Keratinocyte (primary cell): ENCODE measurements around the gene SLA2.

Experiments used
- CTCF ChIP-seq, 3 experiments: IDR thresholded peaks in 1 of 3; conservative IDR thresholded peaks in 1 of 3; optimal IDR thresholded peaks in 1 of 3; 2 replicates in 2 of 3; 3 replicates in 1 of 3; pipeline versions ENCODE3 to v1.5.1; 2011; ENCODE audit warnings: low read length in 3 of 3, mild to moderate bottlenecking in 3 of 3, moderate library complexity in 2 of 3, control low read depth in 1 of 3, inconsistent platforms in 1 of 3; ENCODE audit not compliant: insufficient read depth in 2 of 3; ENCODE audit errors: extremely low read depth in 1 of 3
- EZH2 ChIP-seq: IDR thresholded peaks from one replicate; pipeline ENCODE4 v1.6.1; 2012; ENCODE audit warnings: inconsistent platforms, mild to moderate bottlenecking, low read length, moderate library complexity

GRCh38 chr20:36631646-36632045 lies 14.3 kb downstream of the SLA2 start:
- no peak for TF ChIP-seq EZH2
- TF ChIP-seq CTCF (optimal IDR thresholded peaks at IDR 0.05 in 1 of 3, IDR thresholded peaks at IDR 0.05 in 1 of 3, conservative IDR thresholded peaks at IDR 0.05 in 1 of 3; ENCODE audit: extremely low read depth in 1 of 3, insufficient read depth in 2 of 3, low read length in 3 of 3): no peak
